Fibroblast of lung (primary cell): Measurements from ENCODE around the gene ATXN1L. TPM values are rescaled to one million over a fixed set of nuclear protein-coding genes. Genes with fewer than 3 reads are reported as not detected.

Experiments used
- DNase-seq, 2 donors: peaks; one replicate each; pipeline versions ENCODE4 v3.0.0 to v3.0.0-alpha.2; 2010; ENCODE audit warnings: low read depth in 2 of 2
- H2AFZ ChIP-seq: 2 replicates; pipeline ENCODE4 v1.5.1; 2012; ENCODE audit warnings: low read length, control low read depth, inconsistent platforms
- H3K27ac ChIP-seq: 2 replicates; pipeline ENCODE4 v1.5.1; 2011; ENCODE audit warnings: low read length, control low read depth; ENCODE audit not compliant: insufficient read depth
- H3K27me3 ChIP-seq: 2 replicates; pipeline ENCODE4 v1.5.1; 2011; ENCODE audit warnings: mild to moderate bottlenecking, low read length; ENCODE audit not compliant: control insufficient read depth, insufficient read depth
- H3K36me3 ChIP-seq: 2 replicates; pipeline ENCODE4 v1.5.1; 2011; ENCODE audit warnings: low read length; ENCODE audit not compliant: control insufficient read depth, insufficient read depth
- H3K4me1 ChIP-seq: 2 replicates; pipeline ENCODE4 v1.5.1; 2011; ENCODE audit warnings: low read length; ENCODE audit not compliant: control insufficient read depth, insufficient read depth; ENCODE audit errors: extremely low read depth
- H3K4me2 ChIP-seq: 2 replicates; pipeline ENCODE4 v1.5.1; 2011; ENCODE audit warnings: low read length, control low read depth; ENCODE audit not compliant: insufficient read depth; ENCODE audit errors: extremely low read depth
- H3K4me3 ChIP-seq, 4 experiments: fragments of 200-600 bp in 1 of 4; sonication (generic) in 1 of 4; replicated peaks in 1 of 4; 2 replicates each; pipeline ENCODE4 v1.5.1; 2011 to 2016; ENCODE audit warnings: low read length in 4 of 4, low read depth in 3 of 4, mild to moderate bottlenecking in 3 of 4, control low read depth in 2 of 4, inconsistent platforms in 1 of 4, mixed read lengths in 1 of 4; ENCODE audit not compliant: insufficient read depth in 1 of 4; ENCODE audit errors: control extremely low read depth in 1 of 4
- H3K79me2 ChIP-seq: 2 replicates; pipeline ENCODE4 v1.5.1; 2012; ENCODE audit warnings: mild to moderate bottlenecking, low read length, inconsistent platforms; ENCODE audit not compliant: control insufficient read depth, insufficient read depth
- H3K9ac ChIP-seq: 2 replicates; pipeline ENCODE4 v1.5.1; 2011; ENCODE audit warnings: mild to moderate bottlenecking, low read length, control low read depth; ENCODE audit not compliant: insufficient read depth
- H3K9me3 ChIP-seq: 2 replicates; pipeline ENCODE4 v1.5.1; 2012; ENCODE audit warnings: low read depth, low read length; ENCODE audit not compliant: control insufficient read depth, insufficient read depth
- H4K20me1 ChIP-seq: 2 replicates; pipeline ENCODE4 v1.5.1; 2011; ENCODE audit warnings: low read length; ENCODE audit not compliant: control insufficient read depth, insufficient read depth; ENCODE audit errors: extremely low read depth
- CTCF ChIP-seq, 2 donors: IDR thresholded peaks in 1 of 2; conservative IDR thresholded peaks in 1 of 2; 1 replicate in 1 of 2; 2 replicates in 1 of 2; pipeline ENCODE4 v1.5.1; 2011 to 2012; ENCODE audit warnings: low read length in 2 of 2, control low read depth in 1 of 2, inconsistent platforms in 1 of 2, low read depth in 1 of 2, mild to moderate bottlenecking in 1 of 2
- EZH2 ChIP-seq: IDR thresholded peaks from 2 replicates; pipeline ENCODE4 v1.5.1; 2012; ENCODE audit warnings: low read length, control low read depth, mild to moderate bottlenecking; ENCODE audit errors: missing control alignments
- polyA plus RNA-seq, 2 donors: library from polyadenylated mRNA; depleted of rRNA in 1 of 2; stranded (reverse) in 1 of 2; unstranded in 1 of 2; fragments of >200 nt; gene quantifications; 2 replicates each; pipeline ENCODE4 v1.2.1, GENCODE V29; 2011 to 2012; ENCODE audit warnings: missing spikeins in 1 of 2
- total RNA-seq: library from RNA; depleted of rRNA; stranded (reverse); fragments of >200 nt; gene quantifications from 2 replicates; pipeline ENCODE4 v1.2.1, GENCODE V29; 2014

ATXN1L gene
- total and polyA plus RNA-seq, 2 donors (not counting 1 experiment from before 2014, with no cell fraction given): 11.5 to 13.2 TPM

DNA sequence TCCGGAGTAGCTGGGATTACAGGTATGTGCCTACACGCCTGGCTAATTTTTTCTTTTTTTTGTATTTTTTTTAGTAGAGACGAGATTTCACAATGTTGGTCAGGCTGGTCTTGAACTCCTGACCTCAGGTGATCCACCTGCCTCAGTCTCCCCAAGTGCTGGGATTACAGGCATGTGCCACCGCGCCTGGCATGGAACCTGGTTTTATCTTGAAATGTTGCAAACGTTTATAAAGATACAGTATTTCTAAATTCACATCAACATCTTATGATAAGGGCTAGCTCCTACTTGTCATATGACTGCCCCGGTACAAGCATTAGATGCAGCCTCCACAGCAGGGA, 48.1 kb downstream of the ATXN1L start:
- TF ChIP-seq CTCF (conservative IDR thresholded peaks at IDR 0.05 in 1 of 2, IDR thresholded peaks at IDR 0.05 in 1 of 2; ENCODE audit: low read depth in 1 of 2, low read length in 2 of 2): no peak
- TF ChIP-seq EZH2: no peak
- H4K20me1 ChIP-seq: no peaks in the 10 kb centered on the region
- DNase-seq: no peak
- H3K9ac ChIP-seq: no peak overlapping the region
- H2AFZ ChIP-seq: no peak overlapping the region
- H3K27ac ChIP-seq: peak overlapping the region; percentile 99
- no peaks in the 10 kb centered on the region for H3K36me3 ChIP-seq
- H3K4me1 ChIP-seq: peaks cover 3% of the 10 kb centered on the region
- peak overlapping the region; percentile 68 to 100 (median 82) for H3K4me3 ChIP-seq
- no peaks in the 10 kb centered on the region for H3K9me3 ChIP-seq
- H3K4me2 ChIP-seq: peak overlapping the region; percentile 91
- H3K79me2 ChIP-seq: peaks cover 35% of the 10 kb centered on the region
- H3K27me3 ChIP-seq: no peaks in the 10 kb centered on the region

DNA sequence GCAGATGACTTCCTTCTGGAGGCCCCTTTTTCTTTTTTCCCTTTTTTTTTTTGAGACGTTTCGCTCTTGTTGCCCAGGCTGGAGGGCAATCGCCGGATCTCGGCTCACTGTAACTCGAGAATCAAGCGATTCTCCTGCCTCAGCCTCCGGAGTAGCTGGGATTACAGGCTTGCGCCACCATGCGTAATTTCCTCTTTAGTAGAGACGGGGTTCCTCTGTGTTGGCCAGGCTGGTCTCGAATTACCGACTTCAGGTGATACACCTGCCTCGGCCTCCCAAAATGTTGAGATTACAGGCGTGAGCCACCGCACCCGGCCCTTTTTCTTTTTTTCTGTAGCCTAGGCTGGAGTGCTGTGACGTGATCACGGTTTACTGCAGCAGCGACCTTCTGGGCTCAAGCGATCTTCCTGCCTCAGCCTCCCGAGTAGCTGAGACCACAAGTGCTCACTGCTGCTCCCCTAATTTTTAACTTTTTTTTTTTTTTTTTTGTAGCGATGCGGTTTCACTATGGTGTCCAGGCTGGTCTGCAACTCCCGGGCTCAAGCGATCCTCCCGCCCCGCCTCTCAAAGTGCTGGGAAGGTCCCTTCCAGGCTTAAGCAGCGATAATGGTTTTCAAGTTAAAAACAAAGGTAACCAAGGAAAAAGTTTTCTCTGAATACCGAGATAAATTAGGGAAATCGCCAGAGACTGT, 48.6 kb downstream of the ATXN1L start:
- Histone ChIP-seq H3K9ac (peak overlapping the region; percentile 99), H4K20me1 (no peaks in the 10 kb centered on the region), H3K4me2 (peak overlapping the region; percentile 91), H3K27ac (peak overlapping the region; percentile 99), H3K79me2 (peaks cover 40% of the 10 kb centered on the region), H3K27me3 (no peaks in the 10 kb centered on the region), H3K4me3 (peak overlapping the region; percentile 68 to 100 (median 82)), H2AFZ (peak overlapping the region; percentile 42), H3K4me1 (peaks cover 3% of the 10 kb centered on the region), H3K9me3 (no peaks in the 10 kb centered on the region), H3K36me3 (no peaks in the 10 kb centered on the region)
- TF ChIP-seq EZH2 (no peak), CTCF (conservative IDR thresholded peaks at IDR 0.05 in 1 of 2, IDR thresholded peaks at IDR 0.05 in 1 of 2; ENCODE audit: low read depth in 1 of 2, low read length in 2 of 2) (no peak)
- DNase-seq: peak; percentile 68 to 71

DNA sequence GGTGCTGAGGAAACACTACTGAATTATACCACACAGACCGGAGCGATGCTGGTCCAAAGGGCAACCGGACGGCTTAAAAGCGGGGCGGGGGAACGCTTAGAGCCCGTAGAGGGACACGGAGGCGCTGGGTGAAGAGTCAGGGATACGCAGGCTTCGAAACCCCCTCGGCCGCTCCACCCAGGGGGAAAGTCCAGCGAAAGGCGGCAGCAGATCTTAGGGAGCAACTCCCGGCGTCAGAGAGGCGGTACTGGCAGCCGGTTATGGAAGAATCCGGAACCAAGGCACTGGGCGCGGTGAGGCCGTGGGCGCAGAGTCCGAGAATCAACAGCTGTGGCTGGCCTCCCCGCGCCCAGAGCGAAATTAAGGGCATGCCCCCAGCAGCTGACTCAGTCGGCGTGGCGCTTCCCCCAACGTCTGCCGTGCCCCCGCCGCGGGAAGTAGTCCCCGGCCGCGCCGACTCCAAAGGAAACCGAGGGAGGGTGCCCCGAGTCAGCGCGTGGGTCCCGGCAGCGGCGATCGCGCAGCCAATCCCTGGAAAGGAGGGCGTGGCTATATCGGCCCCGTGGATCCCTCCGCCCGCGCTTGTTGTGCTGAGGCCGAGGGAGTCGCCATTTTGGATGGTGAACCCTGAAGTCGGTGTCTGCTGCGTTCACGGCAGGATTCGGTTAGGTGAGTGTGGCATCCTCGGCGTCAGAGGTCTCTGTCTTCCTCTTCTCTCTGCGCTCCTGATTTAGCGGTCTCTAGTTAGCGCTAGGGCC, 49.3 kb downstream of the ATXN1L start, which contains the start of gene IST1:
IST1 (plus strand) TSS at position 611 of the 758 bp plus-strand sequence. CDS start 20,110 bp downstream, outside the sequence.
- H3K79me2 ChIP-seq: peaks cover 47% of the 10 kb centered on the region
- DNase-seq: peak; percentile 99 to 100
- peak within 1 kb of the TSS; percentile 52 for H2AFZ ChIP-seq
- peak within 1 kb of the TSS; percentile 99 for H3K27ac ChIP-seq
- H3K36me3 ChIP-seq: no peaks in the 10 kb centered on the region
- no peaks in the 10 kb centered on the region for H3K27me3 ChIP-seq
- peak within 1 kb of the TSS; percentile 88 to 100 (median 96) for H3K4me3 ChIP-seq
- H4K20me1 ChIP-seq: no peaks in the 10 kb centered on the region
- H3K9me3 ChIP-seq: no peaks in the 10 kb centered on the region
- peaks cover 3% of the 10 kb centered on the region for H3K4me1 ChIP-seq
- peak within 1 kb of the TSS; percentile 91 for H3K4me2 ChIP-seq
- TF ChIP-seq EZH2 (no peak), CTCF (conservative IDR thresholded peaks at IDR 0.05 in 1 of 2, IDR thresholded peaks at IDR 0.05 in 1 of 2; ENCODE audit: low read depth in 1 of 2, low read length in 2 of 2) (no peak)
- H3K9ac ChIP-seq: peak within 1 kb of the TSS; percentile 99
